SK-N-MC (cell line): ENCODE measurements around the gene PBX3.

Experiments used
- EZH2 ChIP-seq: fragments of 200-600 bp; sonication (generic); IDR thresholded peaks from one replicate; pipeline ENCODE4 v1.6.1; 2017; ENCODE audit warnings: antibody characterized with exemption
- FOXP2 ChIP-seq: optimal IDR thresholded peaks from 2 replicates; pipeline ENCODE3; 2011; ENCODE audit warnings: mild to moderate bottlenecking, moderate library complexity; ENCODE audit not compliant: insufficient read depth; ENCODE audit errors: extremely low read length, control extremely low read depth
- POLR2AphosphoS5 ChIP-seq: IDR thresholded peaks from 2 replicates; pipeline ENCODE4 v1.6.1; 2012; ENCODE audit warnings: mild to moderate bottlenecking, low read depth, low read length, borderline replicate concordance

GRCh38 chr9:125913551-125913950 is 166.4 kb downstream of the PBX3 start:
- no peak for TF ChIP-seq POLR2AphosphoS5
- TF ChIP-seq EZH2 = no peak
- no peak for TF ChIP-seq FOXP2
